Stimulated activated CD8-positive, alpha-beta memory T cell treated with anti-CD3 and anti-CD28 coated beads, Interleukin-15, amount 100 ng/mL, for 1 hour (primary cell): ENCODE data around the gene CRMP1.
"Not testable (repeated sequence)": the region's sequence is repeated elsewhere in the genome, so short reads cannot be mapped to it uniquely, and the experiment has no call there.

Source experiments
- DNase-seq: peaks from one replicate; pipeline ENCODE4 v3.0.0-alpha.2; 2020; ENCODE audit warnings: low read depth

The CRMP1 gene

DNA sequence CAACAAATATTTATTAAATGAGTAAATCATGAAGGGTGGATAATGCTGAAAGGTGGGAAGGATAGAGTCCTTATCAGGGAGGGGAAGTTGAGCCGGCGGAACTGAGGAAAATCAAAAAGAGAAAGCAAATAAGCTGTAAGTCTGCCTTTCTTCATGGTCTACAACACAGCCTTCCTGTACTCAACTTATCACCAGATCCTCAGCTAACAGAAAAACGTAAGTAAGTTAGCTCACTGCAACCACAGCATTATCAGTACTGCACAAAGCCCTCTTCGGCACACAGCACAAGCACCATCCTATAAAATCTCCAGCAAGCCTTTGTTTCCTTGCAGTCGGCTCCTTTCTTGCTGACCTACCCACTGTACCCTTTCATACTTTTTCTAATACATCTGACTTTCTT, 70.3 kb downstream of the CRMP1 start:
- DNase-seq, result no peak

DNA sequence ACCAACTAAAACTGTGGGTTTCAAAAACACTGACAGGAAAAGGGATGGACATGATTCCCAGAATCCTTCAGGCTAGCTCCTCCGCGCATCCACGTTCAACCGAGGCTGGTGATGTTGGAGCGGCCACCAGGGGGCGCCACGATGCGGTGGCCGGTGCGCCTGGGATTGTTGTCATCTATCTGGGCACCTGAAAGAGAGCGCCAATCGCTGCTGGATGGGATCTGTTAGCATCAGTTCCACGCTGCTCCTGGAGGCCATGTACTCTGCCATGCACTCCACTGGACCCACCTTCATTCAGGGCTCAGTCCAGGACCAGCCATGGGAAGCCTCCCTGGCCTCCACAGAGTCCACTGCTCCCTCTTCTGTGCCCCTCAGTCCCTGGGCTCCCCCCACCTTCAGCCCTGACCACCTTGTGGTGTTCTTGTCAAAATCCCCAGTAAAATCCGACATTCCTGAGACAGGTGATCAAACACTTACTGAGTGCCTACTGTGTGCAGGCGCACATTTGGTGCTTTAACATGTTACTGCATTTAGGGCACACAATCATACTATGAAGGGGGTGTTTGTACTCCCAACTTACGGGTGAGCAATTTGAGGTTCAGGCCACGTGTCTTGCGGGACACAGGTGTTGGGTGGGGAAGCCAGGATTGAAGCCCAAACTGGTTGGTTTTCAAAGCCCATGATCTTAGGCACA, 71.1 kb downstream of the CRMP1 start:
- DNase-seq, result no peak

GRCh38 chr4:5816851-5817375, 76.0 kb downstream of the CRMP1 start:
- DNase-seq, result no peak

GRCh38 chr4:5816101-5816500, 76.8 kb downstream of the CRMP1 start:
- DNase-seq, result no peak

DNA sequence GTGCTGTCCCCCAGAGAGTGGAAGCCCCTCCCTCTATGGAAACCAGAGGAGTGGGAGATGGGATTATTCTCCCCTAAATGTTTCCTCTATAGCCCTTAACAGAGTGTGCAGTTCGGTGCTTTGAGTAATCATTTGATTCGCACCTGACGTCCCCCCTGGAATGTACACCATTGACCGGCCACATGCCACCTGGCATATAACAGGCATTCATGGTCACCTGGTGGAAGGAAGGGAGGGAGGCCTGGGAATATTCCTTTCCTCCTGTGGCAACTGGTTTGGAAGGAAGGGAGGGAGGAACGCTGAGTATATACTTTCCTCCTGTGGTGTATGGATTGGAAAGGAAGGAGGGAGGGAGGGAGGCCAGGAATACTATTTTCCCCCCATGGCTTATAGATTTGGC, 77.2 kb downstream of the CRMP1 start:
- DNase-seq, result no peak

DNA sequence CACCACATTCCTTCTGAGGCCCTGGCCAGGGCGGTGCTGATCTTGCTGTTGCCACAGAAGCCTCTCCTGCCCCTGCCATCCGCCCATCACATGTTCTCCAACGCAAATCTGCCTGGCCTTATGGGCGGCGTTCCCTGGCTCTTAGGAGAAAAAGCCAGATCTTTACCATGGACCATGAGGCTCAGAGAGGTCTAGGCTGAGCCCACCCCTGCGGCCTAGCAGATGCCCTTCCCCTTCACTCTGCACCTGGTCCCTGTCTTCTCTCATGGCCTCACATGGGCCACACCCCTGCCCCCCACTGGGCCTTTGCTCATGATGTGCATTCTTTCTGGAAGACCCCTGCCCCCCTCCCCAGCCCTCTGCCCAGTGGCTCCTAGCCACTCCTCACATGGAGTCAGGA, 78.5 kb downstream of the CRMP1 start:
- DNase-seq, result no peak

DNA sequence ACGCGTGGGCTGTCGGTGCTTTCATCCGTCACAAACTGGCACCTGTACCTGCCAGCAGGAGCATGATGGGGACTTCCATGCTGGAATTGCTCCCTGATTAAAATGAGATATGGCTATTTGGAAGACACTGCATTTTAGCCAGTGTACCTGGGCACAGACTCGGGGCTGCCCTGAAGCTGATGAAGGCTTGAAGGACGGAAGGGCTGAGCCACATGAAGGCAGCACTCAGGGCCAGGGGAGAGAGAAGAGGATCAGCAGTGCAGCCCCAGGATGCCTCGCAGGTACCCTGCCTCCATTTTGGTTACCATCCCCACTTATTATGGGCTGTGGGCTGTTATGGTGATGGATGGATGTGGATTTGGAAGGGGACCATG, 79.0 kb downstream of the CRMP1 start:
- no peak for DNase-seq

DNA sequence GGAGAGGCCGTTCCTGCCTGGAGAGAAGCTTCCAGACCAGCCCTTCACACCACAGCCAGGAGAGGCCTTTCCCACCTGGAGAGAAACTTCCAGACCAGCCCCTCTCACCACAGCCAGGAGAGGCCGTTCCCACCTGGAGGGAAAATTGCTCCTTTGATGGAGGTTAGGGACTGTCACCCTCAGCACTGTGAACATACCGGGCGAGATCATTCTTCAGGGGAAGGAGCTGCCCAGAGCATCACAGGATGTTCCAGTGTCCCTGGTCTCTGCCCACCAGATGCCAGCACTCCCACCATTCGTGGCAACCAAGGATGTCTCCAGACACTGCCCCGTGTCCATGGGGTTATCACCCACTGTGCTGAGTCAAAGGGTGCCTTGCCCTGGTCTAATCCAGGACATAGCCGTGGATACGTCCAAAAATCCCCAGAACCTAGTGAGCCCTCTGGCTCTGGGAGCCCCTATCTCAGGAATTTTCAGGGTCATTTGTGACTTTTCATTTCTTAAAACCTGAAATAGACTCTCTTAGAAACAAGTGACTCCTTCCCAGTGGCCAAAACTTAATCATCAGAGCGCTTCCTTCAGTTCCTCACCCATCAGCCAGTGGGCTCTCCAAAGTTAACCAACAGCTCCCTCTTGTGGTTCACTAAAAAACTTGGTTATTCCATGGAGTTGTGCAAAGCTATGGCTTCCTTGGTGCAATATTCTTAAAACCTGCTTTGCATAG, 80.2 kb downstream of the CRMP1 start:
- no peak for DNase-seq

GRCh38 chr4:5812057-5812456, 80.8 kb downstream of the CRMP1 start:
- DNase-seq, result not testable (repeated sequence)

DNA sequence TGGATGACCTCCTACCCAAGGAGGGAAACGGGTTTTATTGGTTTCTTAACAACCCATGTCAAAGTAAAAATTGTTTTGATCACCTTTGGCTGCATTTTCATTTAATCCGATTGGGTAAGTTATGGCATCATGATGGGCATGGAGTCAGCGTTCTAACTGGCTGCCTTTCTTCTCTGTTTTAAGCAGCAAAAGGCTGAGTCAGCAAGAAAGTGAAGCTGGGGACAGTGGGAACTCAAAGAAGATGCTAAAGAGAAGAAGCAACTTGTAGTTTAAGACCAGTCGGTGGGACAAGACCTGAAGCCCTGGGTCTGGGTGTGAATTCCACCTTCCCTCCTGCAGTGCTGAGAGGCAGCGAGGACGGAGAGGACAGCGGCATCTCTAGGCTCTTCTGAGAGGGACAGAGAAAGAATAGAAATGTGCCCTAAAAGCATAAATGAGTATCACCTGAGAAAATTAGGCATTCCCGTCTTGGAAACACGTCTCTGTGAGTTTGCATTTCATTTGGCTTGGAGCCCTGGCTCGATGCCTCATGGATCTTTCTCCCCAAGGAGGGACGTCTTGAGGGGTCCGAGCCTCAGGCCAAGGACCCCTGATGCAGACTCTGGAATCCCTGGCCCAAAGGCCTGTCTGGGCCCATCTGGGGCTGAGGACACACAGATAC, 82.0 kb downstream of the CRMP1 start:
- DNase-seq, result no peak

DNA sequence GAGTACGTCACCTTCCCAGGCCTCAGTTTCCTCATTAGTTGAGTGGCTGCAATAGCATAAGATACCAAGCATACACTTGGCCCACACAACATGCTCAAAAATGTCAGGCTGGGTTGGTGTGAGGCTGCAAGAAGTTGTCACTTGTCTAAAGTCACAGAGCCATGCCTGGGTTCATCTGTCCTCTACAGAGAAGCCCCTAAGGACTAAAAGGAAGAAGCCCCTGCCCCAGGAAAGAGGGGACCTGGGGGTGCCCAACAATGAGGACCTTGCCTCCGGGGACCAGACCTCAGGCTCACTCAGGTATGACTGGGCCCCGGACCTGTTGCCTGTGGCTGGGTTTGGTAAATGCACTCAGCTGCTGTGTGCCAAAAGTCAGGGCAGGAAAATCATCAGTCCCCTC, 82.7 kb downstream of the CRMP1 start:
- no peak for DNase-seq

- no peak for DNase-seq
Observed at GRCh38 chr4:5809216-5809776, 83.6 kb downstream of the CRMP1 start.

GRCh38 chr4:5808081-5808741, 84.7 kb downstream of the CRMP1 start:
- no peak for DNase-seq

GRCh38 chr4:5805270-5805669, 87.6 kb downstream of the CRMP1 start:
- DNase-seq, result no peak

- DNase-seq, result no peak
Observed at GRCh38 chr4:5804656-5805055, 88.2 kb downstream of the CRMP1 start.

DNA sequence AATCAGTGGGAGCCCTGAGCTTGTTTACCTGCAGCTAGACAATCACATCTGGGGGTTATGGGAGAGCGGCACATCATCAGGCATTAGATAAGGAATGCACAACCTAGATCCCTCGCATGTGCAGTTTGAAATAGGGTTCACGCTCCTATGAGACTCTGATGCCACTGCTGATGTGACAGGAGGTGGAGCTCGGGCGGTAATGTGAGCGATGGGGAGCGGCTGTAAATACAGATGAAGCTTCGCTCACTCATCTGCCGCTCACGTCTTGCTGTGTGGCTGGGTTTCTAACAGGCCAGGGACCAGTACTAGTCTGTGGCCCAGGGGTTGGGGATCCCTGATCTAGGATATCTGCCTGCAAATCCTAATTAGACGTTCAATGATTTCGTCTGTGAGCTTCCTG, 90.3 kb downstream of the CRMP1 start:
- DNase-seq, result no peak

- DNase-seq, result no peak
Observed at GRCh38 chr4:5801696-5802095, 91.2 kb downstream of the CRMP1 start.

DNA sequence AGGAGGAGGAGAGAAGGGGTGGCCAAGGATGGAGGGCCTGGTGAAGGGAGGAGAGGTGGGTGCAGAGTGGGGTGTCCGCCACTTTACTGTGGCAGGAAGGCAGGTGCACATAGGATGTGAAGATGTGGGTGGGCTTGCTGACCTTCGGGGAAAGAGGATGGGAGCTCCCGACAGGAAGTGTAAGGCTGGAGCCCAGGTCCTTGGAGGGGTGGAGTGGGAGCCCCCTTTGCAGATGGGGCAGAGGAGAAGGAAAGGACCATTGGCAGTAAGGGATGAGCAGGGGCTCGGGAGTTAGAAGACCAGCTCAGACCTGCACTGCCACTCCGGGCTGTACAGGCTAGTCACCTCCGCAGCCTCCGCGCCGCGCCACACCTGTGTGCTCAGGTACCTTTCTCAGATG, 92.4 kb downstream of the CRMP1 start:
- DNase-seq, result no peak

GRCh38 chr4:5799406-5799805, 93.5 kb downstream of the CRMP1 start:
- no peak for DNase-seq

GRCh38 chr4:5798946-5799345, 93.9 kb downstream of the CRMP1 start:
- DNase-seq, result no peak

GRCh38 chr4:5798462-5798861, 94.4 kb downstream of the CRMP1 start:
- no peak for DNase-seq

DNA sequence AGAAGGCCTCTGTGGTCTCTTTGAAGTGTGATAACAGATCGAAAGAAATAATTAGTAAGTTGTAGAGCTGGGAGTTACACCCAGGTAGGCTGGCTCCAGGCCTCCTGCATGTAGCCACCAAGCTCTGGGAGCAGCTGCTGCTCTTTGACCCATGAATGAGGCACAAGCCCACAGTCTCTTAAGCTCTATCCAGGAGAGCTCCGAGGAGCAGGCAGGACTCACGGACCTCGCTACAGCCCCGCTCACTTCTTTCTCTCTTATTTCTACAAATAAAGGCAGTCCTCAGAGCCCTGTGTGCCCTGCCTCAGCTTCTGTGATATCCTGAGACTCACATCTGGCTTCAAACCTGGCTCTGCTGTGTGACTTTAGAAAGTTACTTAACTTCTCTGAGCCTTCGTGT, 95.0 kb downstream of the CRMP1 start:
- no peak for DNase-seq
